Body of pancreas (tissue), 4 donors: ENCODE measurements around the gene DIPK1A. TPM values are rescaled to one million over a fixed set of nuclear protein-coding genes. Genes with fewer than 3 reads are reported as not detected.

Source experiments
- ATAC-seq: fragments of 150-250 bp; one replicate; pipeline ENCODE4 v1.9.1; 2016
- DNase-seq, 4 donors: peaks; one replicate each; pipeline ENCODE4 v3.0.0-alpha.2; 2019
- H3K27ac ChIP-seq, 4 donors: fragments of 200-600 bp; sonication (generic); 1 replicate in 3 of 4; 2 replicates in 1 of 4; pipeline versions ENCODE4 v1.5.1 to v1.6.1; 2016 to 2019; ENCODE audit warnings: mild to moderate bottlenecking in 1 of 4, mixed read lengths in 1 of 4, moderate library complexity in 1 of 4
- H3K27me3 ChIP-seq, 2 donors: fragments of 200-600 bp; sonication (generic); one replicate each; pipeline ENCODE4 v1.6.0; 2016; ENCODE audit warnings: mild to moderate bottlenecking in 1 of 2
- H3K36me3 ChIP-seq, 2 donors: fragments of 200-600 bp; sonication (generic); replicated peaks in 1 of 2; 2 replicates each; pipeline ENCODE4 v1.5.1; 2016; ENCODE audit warnings: low read depth in 2 of 2; ENCODE audit not compliant: insufficient read depth in 1 of 2
- H3K4me1 ChIP-seq: fragments of 200-600 bp; sonication (generic); one replicate; pipeline ENCODE4 v1.6.0; 2016
- H3K4me3 ChIP-seq, 2 donors: fragments of 200-600 bp; sonication (generic); 1 replicate in 1 of 2; 2 replicates in 1 of 2; pipeline ENCODE4 v1.5.1; 2016 to 2019
- H3K9me3 ChIP-seq, 3 donors: fragments of 200-600 bp; sonication (generic); 1 replicate in 2 of 3; 2 replicates in 1 of 3; pipeline ENCODE4 v1.5.1; 2016
- POLR2A ChIP-seq, 3 donors: fragments of 450-650 bp; IDR thresholded peaks; one replicate each; pipeline ENCODE4 v1.6.1; 2016; ENCODE audit warnings: antibody characterized with exemption in 3 of 3, mild to moderate bottlenecking in 2 of 3
- WGBS, 2 donors: methylation state at CpG; one replicate each; pipeline ENCODE4 v1.1.5; 2017; 5-methylcytosine and 5-hydroxymethylcytosine counted together
- intact Hi-C: fragments of 100-400 bp; cut with DNase I; formaldehyde crosslinking; loops from one replicate; pipeline ENCODE4 v1.15.1; 2023
- total RNA-seq, 2 donors: library from RNA; depleted of rRNA; stranded (reverse); fragments of >200 nt; gene quantifications; one replicate each; pipeline ENCODE4 v1.1.0, GENCODE V29; 2016
- TF ChIP-seq, protein P1 (sequence below), 7 experiments: fragments of 450-650 bp in 4 of 7; fragments of 200-600 bp in 3 of 7; sonication (generic) in 3 of 7; IDR thresholded peaks; one replicate each; pipeline ENCODE4 v1.5.1; 2016 to 2019; ENCODE audit warnings: antibody characterized with exemption in 7 of 7

The DIPK1A gene
- total RNA-seq, 2 donors from 2014 or later, result 3.9 to 8.2 TPM

DNA sequence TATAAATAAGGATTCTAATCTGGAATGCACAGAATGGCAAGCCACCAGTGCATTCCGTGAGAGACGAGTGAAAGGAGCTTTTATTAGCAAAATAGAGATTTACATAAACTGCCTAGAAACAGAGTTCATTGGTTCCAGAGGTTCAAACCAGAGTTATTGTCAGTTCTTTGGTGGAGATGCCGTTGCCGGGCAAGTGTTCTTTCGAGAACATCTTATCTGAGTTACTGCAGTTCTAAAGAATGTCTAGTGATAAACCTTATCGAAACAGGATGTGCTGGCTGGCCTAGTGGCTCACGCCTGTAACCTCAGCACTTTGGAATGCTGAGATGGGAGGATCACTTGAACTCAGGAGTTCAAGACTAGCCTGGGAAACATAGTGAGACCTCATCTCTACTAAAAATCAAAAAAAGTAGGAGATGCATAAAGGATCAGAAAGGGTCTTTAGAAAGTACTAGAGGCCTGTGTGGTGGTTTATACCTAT is 156.5 kb downstream of the DIPK1A start:
- 1 to 6% methylated on average over 7 of the region's 7 CpGs for WGBS, 2 donors
- Histone ChIP-seq H3K36me3 (no peaks in the 10 kb centered on the region), H3K4me1 (peaks cover 8% of the 10 kb centered on the region), H3K4me3 (no peak overlapping the region), H3K9me3 (no peaks in the 10 kb centered on the region), H3K27me3 (no peaks in the 10 kb centered on the region), H3K27ac (peak overlapping the region in 3 of 4 donors; percentile 31 to 73 (median 71))
- no peak for TF ChIP-seq POLR2A (IDR thresholded peaks at IDR 0.05)
- TF ChIP-seq, protein P1, sequence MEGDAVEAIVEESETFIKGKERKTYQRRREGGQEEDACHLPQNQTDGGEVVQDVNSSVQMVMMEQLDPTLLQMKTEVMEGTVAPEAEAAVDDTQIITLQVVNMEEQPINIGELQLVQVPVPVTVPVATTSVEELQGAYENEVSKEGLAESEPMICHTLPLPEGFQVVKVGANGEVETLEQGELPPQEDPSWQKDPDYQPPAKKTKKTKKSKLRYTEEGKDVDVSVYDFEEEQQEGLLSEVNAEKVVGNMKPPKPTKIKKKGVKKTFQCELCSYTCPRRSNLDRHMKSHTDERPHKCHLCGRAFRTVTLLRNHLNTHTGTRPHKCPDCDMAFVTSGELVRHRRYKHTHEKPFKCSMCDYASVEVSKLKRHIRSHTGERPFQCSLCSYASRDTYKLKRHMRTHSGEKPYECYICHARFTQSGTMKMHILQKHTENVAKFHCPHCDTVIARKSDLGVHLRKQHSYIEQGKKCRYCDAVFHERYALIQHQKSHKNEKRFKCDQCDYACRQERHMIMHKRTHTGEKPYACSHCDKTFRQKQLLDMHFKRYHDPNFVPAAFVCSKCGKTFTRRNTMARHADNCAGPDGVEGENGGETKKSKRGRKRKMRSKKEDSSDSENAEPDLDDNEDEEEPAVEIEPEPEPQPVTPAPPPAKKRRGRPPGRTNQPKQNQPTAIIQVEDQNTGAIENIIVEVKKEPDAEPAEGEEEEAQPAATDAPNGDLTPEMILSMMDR (IDR thresholded peaks at IDR 0.05), result no peak
- DNase-seq (peak; percentile 84 to 93 (median 85)), ATAC-seq (peak; percentile 100)
- intact Hi-C loops, result no loop called here

DNA sequence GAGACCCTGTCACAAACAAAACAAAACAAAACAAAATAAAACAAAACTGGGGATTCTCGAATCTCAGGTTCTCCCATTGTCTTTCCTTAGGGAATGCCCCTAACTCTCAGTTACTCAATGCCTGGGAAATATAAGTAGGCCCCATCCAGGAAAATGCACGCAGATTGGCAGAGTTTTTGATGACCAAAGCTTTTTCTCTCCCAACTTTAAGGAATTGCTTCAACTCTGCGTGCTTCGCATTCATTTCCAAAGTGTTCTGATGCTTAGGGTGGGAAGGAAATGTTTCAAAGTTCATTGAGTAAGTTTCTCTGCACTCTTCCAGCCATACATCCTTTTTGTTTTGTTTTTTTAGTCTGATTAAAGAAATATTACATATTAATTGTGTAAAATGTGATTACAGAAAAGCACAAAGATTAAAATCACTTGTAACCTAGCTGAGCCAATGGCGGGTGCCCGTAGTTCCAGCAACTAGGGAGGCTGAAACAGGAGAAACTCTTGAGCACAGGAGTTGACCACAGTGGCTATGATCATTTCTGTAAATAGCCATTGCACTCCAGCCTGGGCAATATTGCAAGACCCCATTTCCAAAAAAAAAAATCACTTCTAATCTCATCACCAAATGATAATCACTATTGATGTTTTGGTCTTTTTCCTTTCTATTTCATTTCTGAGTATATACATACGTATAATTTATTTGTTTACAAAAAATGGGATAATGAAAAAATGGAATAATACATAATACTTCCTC is 157.9 kb downstream of the DIPK1A start:
- 90 to 94% methylated on average over 7 of the region's 7 CpGs for WGBS, 2 donors
- Histone ChIP-seq H3K4me3 (no peak overlapping the region), H3K36me3 (no peaks in the 10 kb centered on the region), H3K9me3 (no peaks in the 10 kb centered on the region), H3K4me1 (peaks cover 8% of the 10 kb centered on the region), H3K27ac (no peak overlapping the region), H3K27me3 (no peaks in the 10 kb centered on the region)
- DNase-seq, result no peak
- intact Hi-C loops, result no loop called here
- no peak for TF ChIP-seq POLR2A (IDR thresholded peaks at IDR 0.05)
- TF ChIP-seq, protein P1 (IDR thresholded peaks at IDR 0.05), result no peak
- ATAC-seq, result no peak

DNA sequence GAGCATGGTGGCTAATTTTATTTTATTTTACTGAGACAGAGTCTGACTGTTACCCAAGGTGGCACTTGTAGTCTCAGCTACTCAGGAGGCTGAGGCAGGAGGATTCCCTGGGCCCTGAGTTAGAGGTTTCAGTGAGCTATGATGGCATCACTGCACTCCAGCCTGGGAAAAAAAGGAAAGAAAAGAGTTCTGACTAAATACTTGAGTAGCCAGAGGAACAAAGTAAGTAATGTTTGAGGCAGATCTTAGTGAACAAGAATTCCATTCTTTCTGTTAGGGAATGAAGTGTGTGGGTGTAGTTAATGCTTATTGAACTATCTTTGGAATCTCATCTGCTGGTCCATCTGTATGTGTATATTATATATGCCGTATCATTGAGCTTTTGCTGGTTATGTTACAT is 163.3 kb downstream of the DIPK1A start:
- H3K4me1 ChIP-seq, result no peaks in the 10 kb centered on the region
- H3K27ac ChIP-seq, result no peak overlapping the region
- H3K27me3 ChIP-seq, result no peaks in the 10 kb centered on the region
- intact Hi-C loops, result no loop called here
- no peak for ATAC-seq
- no peak overlapping the region for H3K4me3 ChIP-seq
- no peak for DNase-seq
- WGBS, 2 donors, result 56 to 61% methylated on average over 1 of the region's 1 CpG
- H3K36me3 ChIP-seq, result no peaks in the 10 kb centered on the region
- TF ChIP-seq, protein P1 (IDR thresholded peaks at IDR 0.05), result no peak
- no peak for TF ChIP-seq POLR2A (IDR thresholded peaks at IDR 0.05)
- no peaks in the 10 kb centered on the region for H3K9me3 ChIP-seq

DNA sequence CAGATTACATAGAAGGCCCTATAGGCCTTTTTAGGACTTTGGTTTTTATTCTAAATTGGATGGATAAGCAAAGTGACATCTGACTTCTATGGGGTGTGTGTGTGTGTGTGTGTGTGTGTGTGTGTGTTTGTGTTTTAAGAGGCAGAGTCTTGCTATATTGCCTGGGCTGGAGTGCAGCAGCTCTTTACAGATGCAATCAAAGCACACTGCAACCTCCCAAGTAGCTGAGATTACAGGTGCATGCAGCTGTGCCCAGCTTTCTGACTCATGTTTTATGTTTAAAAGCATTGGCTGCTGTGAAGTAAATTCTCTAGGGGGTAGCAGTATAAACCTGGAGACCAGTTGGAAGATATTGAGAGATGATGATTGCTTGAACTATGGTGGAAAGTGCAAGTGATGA is 164.0 kb downstream of the DIPK1A start:
- Histone ChIP-seq H3K36me3 (no peaks in the 10 kb centered on the region), H3K4me1 (no peaks in the 10 kb centered on the region), H3K4me3 (no peak overlapping the region), H3K9me3 (no peaks in the 10 kb centered on the region), H3K27me3 (no peaks in the 10 kb centered on the region), H3K27ac (no peak overlapping the region)
- DNase-seq, result no peak
- TF ChIP-seq, protein P1 (IDR thresholded peaks at IDR 0.05), result no peak
- TF ChIP-seq POLR2A (IDR thresholded peaks at IDR 0.05), result no peak
- intact Hi-C loops, result no loop called here
- ATAC-seq, result no peak

DNA sequence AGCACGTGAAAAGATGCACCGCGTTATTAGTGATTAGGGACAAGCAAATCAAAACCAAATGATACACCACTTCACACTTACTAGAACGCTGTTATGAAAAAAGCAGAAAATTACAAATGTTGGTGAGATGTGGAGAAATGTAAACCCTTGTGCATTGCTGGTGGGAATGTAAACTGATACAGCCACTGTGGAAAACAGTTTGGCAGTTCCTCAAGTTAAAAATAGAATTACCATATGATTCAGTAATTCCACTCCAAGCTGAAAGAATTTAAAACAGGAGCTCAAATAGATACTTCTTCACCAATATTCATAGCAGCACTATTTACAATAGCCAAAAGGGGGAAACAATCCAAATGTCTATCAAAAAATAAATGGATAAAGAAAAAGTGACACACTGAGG is 166.1 kb downstream of the DIPK1A start:
- no peak for DNase-seq
- 89 to 92% methylated on average over 4 of the region's 4 CpGs for whole genome bisulfite sequencing, 2 donors
- H3K9me3 ChIP-seq, result no peaks in the 10 kb centered on the region
- H3K36me3 ChIP-seq, result no peaks in the 10 kb centered on the region
- TF ChIP-seq POLR2A (IDR thresholded peaks at IDR 0.05), result no peak
- TF ChIP-seq, protein P1 (IDR thresholded peaks at IDR 0.05), result no peak
- intact Hi-C loops, result no loop called here
- no peak for ATAC-seq
- no peaks in the 10 kb centered on the region for H3K27me3 ChIP-seq
- H3K4me1 ChIP-seq, result no peaks in the 10 kb centered on the region
- no peak overlapping the region for H3K27ac ChIP-seq
- no peak overlapping the region for H3K4me3 ChIP-seq
